Measurements from ENCODE around the gene STXBP5.

DNA sequence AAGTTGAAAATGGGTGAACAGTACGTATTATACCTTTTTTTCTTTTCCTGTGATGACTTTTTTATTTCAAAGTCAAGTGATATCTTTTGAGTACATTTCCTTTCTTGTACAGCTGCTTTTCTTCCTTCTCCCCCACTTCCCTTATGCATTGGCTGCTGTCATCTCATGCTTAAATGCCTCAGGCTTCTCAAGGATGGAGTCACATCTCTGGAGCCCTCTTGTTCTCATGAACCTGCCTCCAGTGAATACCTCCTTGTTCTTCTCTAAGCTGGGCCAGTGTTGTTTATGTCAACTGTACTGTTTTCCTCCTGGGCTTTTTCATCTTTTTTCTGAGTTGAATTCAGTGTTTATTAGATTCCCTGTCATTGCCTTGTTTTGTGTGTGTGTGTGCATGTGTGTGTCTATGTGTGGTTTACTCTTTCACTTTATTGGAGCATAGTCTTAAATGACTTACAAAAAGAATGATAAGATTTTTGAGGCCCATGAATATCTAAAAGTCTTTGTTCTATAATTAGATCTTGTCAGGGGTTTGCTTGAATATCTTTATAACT, 23.6 kb downstream of the STXBP5 start:
- TF ChIP-seq TAF1 (conservative IDR thresholded peaks at IDR 0.05): no peak
- TF ChIP-seq, protein P1, sequence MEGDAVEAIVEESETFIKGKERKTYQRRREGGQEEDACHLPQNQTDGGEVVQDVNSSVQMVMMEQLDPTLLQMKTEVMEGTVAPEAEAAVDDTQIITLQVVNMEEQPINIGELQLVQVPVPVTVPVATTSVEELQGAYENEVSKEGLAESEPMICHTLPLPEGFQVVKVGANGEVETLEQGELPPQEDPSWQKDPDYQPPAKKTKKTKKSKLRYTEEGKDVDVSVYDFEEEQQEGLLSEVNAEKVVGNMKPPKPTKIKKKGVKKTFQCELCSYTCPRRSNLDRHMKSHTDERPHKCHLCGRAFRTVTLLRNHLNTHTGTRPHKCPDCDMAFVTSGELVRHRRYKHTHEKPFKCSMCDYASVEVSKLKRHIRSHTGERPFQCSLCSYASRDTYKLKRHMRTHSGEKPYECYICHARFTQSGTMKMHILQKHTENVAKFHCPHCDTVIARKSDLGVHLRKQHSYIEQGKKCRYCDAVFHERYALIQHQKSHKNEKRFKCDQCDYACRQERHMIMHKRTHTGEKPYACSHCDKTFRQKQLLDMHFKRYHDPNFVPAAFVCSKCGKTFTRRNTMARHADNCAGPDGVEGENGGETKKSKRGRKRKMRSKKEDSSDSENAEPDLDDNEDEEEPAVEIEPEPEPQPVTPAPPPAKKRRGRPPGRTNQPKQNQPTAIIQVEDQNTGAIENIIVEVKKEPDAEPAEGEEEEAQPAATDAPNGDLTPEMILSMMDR (IDR thresholded peaks at IDR 0.05; ENCODE audit: low read depth, low read length, missing input control): no peak
- TF ChIP-seq YY1 (IDR thresholded peaks at IDR 0.05): no peak
- no peak for TF ChIP-seq SP1 (IDR thresholded peaks at IDR 0.05)
- TF ChIP-seq REST (IDR thresholded peaks at IDR 0.05): no peak
- TF ChIP-seq RAD21 (IDR thresholded peaks at IDR 0.05): no peak
- TF ChIP-seq ZBTB33 (IDR thresholded peaks at IDR 0.05): no peak
- TF ChIP-seq GABPA (IDR thresholded peaks at IDR 0.05 in 1 of 2, conservative IDR thresholded peaks at IDR 0.05 in 1 of 2): no peak
- no peak for TF ChIP-seq ATF3 (IDR thresholded peaks at IDR 0.05)

All from liver (tissue), 3 donors.